IMR-90 (cell line): Measurements from ENCODE around the gene MILR1. TPM values are rescaled to one million over a fixed set of nuclear protein-coding genes. Genes with fewer than 3 reads are reported as not detected.

Experiments used
- ATAC-seq: fragments of 200-7000 bp; cut with Tn5 transposase; 2 replicates; pipeline ENCODE4 v1.9.1; 2020; ENCODE audit warnings: low read depth, mild to moderate bottlenecking, moderate library complexity
- BruUV-seq: library from RNA; stranded (reverse); fragments of 400-500 nt; replicated peaks from 2 replicates; lab custom pipeline; 2021; lab: Mats Ljungman, UMichigan
- CTCF ChIA-PET: fragments of 300-600 bp; formaldehyde crosslinking; extraction: SDS; loops from one replicate; lab custom pipeline; 2021; ENCODE audit warnings: antibody characterized with exemption; lab: Yijun Ruan, JAX
- POLR2A ChIA-PET: fragments of 300-600 bp; sonication (Branson Sonifier 250); formaldehyde crosslinking; loops from one replicate; lab custom pipeline; 2022; ENCODE audit warnings: antibody characterized with exemption; ENCODE audit not compliant: unreplicated experiment; lab: Charles Lee
- DNase-seq: peaks from one replicate; pipeline ENCODE4 v3.0.0; 2013
- H2AFZ ChIP-seq: replicated peaks from 2 replicates; pipeline ENCODE3; 2013; ENCODE audit warnings: low read length, mild to moderate bottlenecking; ENCODE audit not compliant: poor library complexity
- H2AK5ac ChIP-seq: 2 replicates; pipeline ENCODE4 v1.6.1; 2013; ENCODE audit warnings: low read depth, low read length, inconsistent platforms
- H2AK9ac ChIP-seq: replicated peaks from 2 replicates; pipeline ENCODE3; 2013; ENCODE audit warnings: mild to moderate bottlenecking, low read depth, low read length, moderate library complexity; ENCODE audit not compliant: poor library complexity
- H2BK120ac ChIP-seq: 2 replicates; pipeline ENCODE4 v1.6.1; 2013; ENCODE audit warnings: low read depth, low read length, inconsistent platforms
- H2BK15ac ChIP-seq: 3 replicates; pipeline ENCODE4 v1.6.1; 2013; ENCODE audit warnings: low read depth, low read length, inconsistent platforms
- H2BK20ac ChIP-seq: 2 replicates; pipeline ENCODE4 v1.6.1; 2013; ENCODE audit warnings: low read depth, mild to moderate bottlenecking, inconsistent platforms, low read length, moderate library complexity
- H2BK5ac ChIP-seq: 2 replicates; pipeline ENCODE4 v1.6.1; 2013; ENCODE audit warnings: mild to moderate bottlenecking, low read depth, low read length, inconsistent platforms; ENCODE audit not compliant: poor library complexity, severe bottlenecking
- H3K14ac ChIP-seq: replicated peaks from 2 replicates; pipeline ENCODE4 v1.6.1; 2013; ENCODE audit warnings: low read depth, low read length, inconsistent platforms
- H3K18ac ChIP-seq: 2 replicates; pipeline ENCODE4 v1.6.1; 2013; ENCODE audit warnings: low read depth, low read length, control low read depth
- H3K23ac ChIP-seq: 2 replicates; pipeline ENCODE4 v1.6.1; 2013; ENCODE audit warnings: low read depth, low read length, inconsistent platforms
- H3K27ac ChIP-seq: 2 replicates; pipeline ENCODE4 v1.5.1; 2013; ENCODE audit warnings: mild to moderate bottlenecking, control low read depth, low read length; ENCODE audit not compliant: insufficient read depth
- H3K27me3 ChIP-seq: 2 replicates; pipeline ENCODE4 v1.6.1; 2013; ENCODE audit warnings: low read length; ENCODE audit not compliant: control insufficient read depth, insufficient read depth
- H3K36me3 ChIP-seq: 2 replicates; pipeline ENCODE4 v1.6.1; 2013; ENCODE audit warnings: low read length, mixed read lengths; ENCODE audit not compliant: control insufficient read depth, insufficient read depth
- H3K4ac ChIP-seq: 2 replicates; pipeline ENCODE4 v1.6.1; 2013; ENCODE audit warnings: low read depth, low read length, inconsistent platforms
- H3K4me1 ChIP-seq: 2 replicates; pipeline ENCODE4 v1.6.1; 2013; ENCODE audit warnings: low read length, mixed read lengths; ENCODE audit not compliant: control insufficient read depth, insufficient read depth
- H3K4me2 ChIP-seq: 2 replicates; pipeline ENCODE4 v1.6.1; 2013; ENCODE audit warnings: low read depth, mild to moderate bottlenecking, control low read depth, low read length, moderate library complexity
- H3K4me3 ChIP-seq: 2 replicates; pipeline ENCODE4 v1.5.1; 2013; ENCODE audit warnings: low read depth, mild to moderate bottlenecking, control low read depth, low read length, moderate library complexity; ENCODE audit not compliant: insufficient read depth
- H3K56ac ChIP-seq: 2 replicates; pipeline ENCODE4 v1.6.1; 2013; ENCODE audit warnings: low read length, inconsistent platforms; ENCODE audit not compliant: insufficient read depth; ENCODE audit errors: extremely low read depth
- H3K79me1 ChIP-seq, 2 experiments: 2 replicates each; pipeline ENCODE4 v1.6.1; 2013; ENCODE audit warnings: low read length in 2 of 2, inconsistent platforms in 1 of 2, low read depth in 1 of 2
- H3K9ac ChIP-seq: 2 replicates; pipeline ENCODE4 v1.6.1; 2013; ENCODE audit warnings: low read depth, low read length, control low read depth
- H3K9me1 ChIP-seq: 2 replicates; pipeline ENCODE4 v1.6.1; 2013; ENCODE audit warnings: low read length, inconsistent platforms; ENCODE audit not compliant: insufficient read depth
- H3K9me3 ChIP-seq: 2 replicates; pipeline ENCODE4 v1.6.1; 2013; ENCODE audit warnings: low read length; ENCODE audit not compliant: control insufficient read depth, insufficient read depth
- H4K20me1 ChIP-seq: 2 replicates; pipeline ENCODE4 v1.6.1; 2013; ENCODE audit warnings: low read length, inconsistent platforms; ENCODE audit not compliant: insufficient read depth
- H4K5ac ChIP-seq: 2 replicates; pipeline ENCODE4 v1.6.1; 2013; ENCODE audit warnings: mild to moderate bottlenecking, low read depth, low read length, control low read depth
- H4K8ac ChIP-seq, 2 experiments: 2 replicates each; pipeline ENCODE4 v1.6.1; 2013; ENCODE audit warnings: low read depth in 2 of 2, low read length in 2 of 2, control low read depth in 1 of 2, inconsistent platforms in 1 of 2
- H4K91ac ChIP-seq: 2 replicates; pipeline ENCODE4 v1.6.1; 2013; ENCODE audit warnings: low read depth, low read length, inconsistent platforms; ENCODE audit not compliant: insufficient read depth
- BHLHE40 ChIP-seq: fragments of 150-350 bp; IDR thresholded peaks from 2 replicates; pipeline ENCODE4 v1.6.1; 2016; ENCODE audit warnings: mild to moderate bottlenecking, low read depth, low read length
- CEBPB ChIP-seq: IDR thresholded peaks from 2 replicates; pipeline ENCODE4 v1.6.1; 2012; ENCODE audit warnings: low read depth, low read length, improper control_type of control experiment
- CHD1 ChIP-seq: IDR thresholded peaks from 2 replicates; pipeline ENCODE4 v1.6.1; 2012; ENCODE audit warnings: low read depth, low read length, improper control_type of control experiment
- CTCF ChIP-seq: conservative IDR thresholded peaks from 2 replicates; pipeline ENCODE4 v1.5.1; 2012; ENCODE audit warnings: mild to moderate bottlenecking, low read depth, low read length, improper control_type of control experiment
- FOS ChIP-seq: fragments of 150-350 bp; IDR thresholded peaks from 2 replicates; pipeline ENCODE4 v1.6.1; 2016; ENCODE audit warnings: low read depth, low read length
- MAFK ChIP-seq: IDR thresholded peaks from 2 replicates; pipeline ENCODE4 v1.6.1; 2012; ENCODE audit warnings: low read depth, low read length, improper control_type of control experiment
- MAZ ChIP-seq: IDR thresholded peaks from 2 replicates; pipeline ENCODE4 v1.6.1; 2012; ENCODE audit warnings: low read depth, mild to moderate bottlenecking, low read length, improper control_type of control experiment, moderate library complexity, borderline replicate concordance
- MXI1 ChIP-seq: IDR thresholded peaks from 2 replicates; pipeline ENCODE4 v1.6.1; 2012; ENCODE audit warnings: low read depth, mild to moderate bottlenecking, low read length, moderate library complexity, borderline replicate concordance
- NFE2L2 ChIP-seq: fragments of 150-350 bp; IDR thresholded peaks from 2 replicates; pipeline ENCODE4 v1.6.1; 2016; ENCODE audit warnings: low read depth, mild to moderate bottlenecking, low read length
- POLR2A ChIP-seq: IDR thresholded peaks from 2 replicates; pipeline ENCODE4 v1.6.1; 2012; ENCODE audit warnings: mild to moderate bottlenecking, low read depth, low read length
- RAD21 ChIP-seq: IDR thresholded peaks from 2 replicates; pipeline ENCODE4 v1.6.1; 2012; ENCODE audit warnings: low read length, improper control_type of control experiment
- RCOR1 ChIP-seq: IDR thresholded peaks from 2 replicates; pipeline ENCODE4 v1.6.1; 2012; ENCODE audit warnings: mild to moderate bottlenecking, low read length, improper control_type of control experiment; ENCODE audit not compliant: insufficient replicate concordance
- RFX5 ChIP-seq: IDR thresholded peaks from 2 replicates; pipeline ENCODE4 v1.8.0; 2012; ENCODE audit warnings: low read depth, mild to moderate bottlenecking, low read length, moderate library complexity
- SMC3 ChIP-seq: fragments of 150-350 bp; IDR thresholded peaks from 2 replicates; pipeline ENCODE4 v1.6.1; 2016; ENCODE audit warnings: low read depth, mild to moderate bottlenecking, antibody characterized with exemption, low read length, moderate library complexity
- USF2 ChIP-seq: fragments of 150-350 bp; IDR thresholded peaks from 2 replicates; pipeline ENCODE4 v1.6.1; 2017; ENCODE audit warnings: mild to moderate bottlenecking, antibody characterized with exemption, low read length, low read depth
- WGBS, 2 experiments: methylation state at CpG; one replicate each; pipeline versions ENCODE4 v1.1.5 to v1.1.7; 2013; ENCODE audit warnings: missing lambda C conversion rate in 2 of 2; ENCODE audit not compliant: insufficient read length in 1 of 2; ENCODE audit errors: extremely low coverage in 2 of 2; 5-methylcytosine and 5-hydroxymethylcytosine counted together
- dilution Hi-C: fragments of 300-500 bp; cut with HindIII; formaldehyde crosslinking; loops from one replicate; pipeline ENCODE4 v1.14.3; 2018; ENCODE audit warnings: low sequenced_read_pairs; ENCODE audit not compliant: unreplicated experiment
- in situ Hi-C: fragments of 300-500 bp; cut with MboI; formaldehyde crosslinking; loops from 3 replicates; pipeline ENCODE4 v1.14.3; 2019; ENCODE audit warnings: low sequenced_read_pairs, inconsistent platforms, mixed read lengths
- intact Hi-C: fragments of 100-400 bp; cut with micrococcal nuclease; formaldehyde crosslinking; loops from 2 replicates; pipeline ENCODE4 v1.10.0; 2022
- polyA plus RNA-seq, 3 experiments: library from polyadenylated mRNA; depleted of rRNA; stranded (reverse); fragments of >200 nt; gene quantifications; 2 replicates each; pipeline ENCODE4 v1.2.3, GENCODE V29; 2012; ENCODE audit warnings: low replicate concordance in 1 of 3
- total RNA-seq: library from RNA; depleted of rRNA; stranded (reverse); fragments of >200 nt; gene quantifications from 2 replicates; pipeline ENCODE4 v1.2.3, GENCODE V29; 2012
- TF ChIP-seq, protein P1 (sequence below): fragments of 150-350 bp; IDR thresholded peaks from 2 replicates; pipeline ENCODE4 v1.6.1; 2016; ENCODE audit warnings: low read depth, mild to moderate bottlenecking, low read length, moderate library complexity, borderline replicate concordance

The MILR1 gene
- total and polyA plus RNA-seq, 2 of the 4 experiments (the other 2 are of a cell fraction), result 0.36 to 0.44 TPM

- Histone ChIP-seq H4K20me1 (no peaks in the 10 kb centered on the region), H4K5ac (no peak overlapping the region), H3K14ac (no peak overlapping the region), H3K4me2 (no peak overlapping the region), H3K4me1 (peaks cover 3% of the 10 kb centered on the region; the same call in 1 of the 2 replicates), H3K56ac (no peak overlapping the region), H4K91ac (no peak overlapping the region), H3K27ac (no peak overlapping the region), H3K9ac (no peak overlapping the region), H2BK20ac (no peak overlapping the region), H3K9me3 (peaks cover 4% of the 10 kb centered on the region; the same call in 1 of the 2 replicates), H3K27me3 (peaks cover 14% of the 10 kb centered on the region), H2BK5ac (no peak overlapping the region), H2BK15ac (no peak overlapping the region), H3K9me1 (0 out of 2 replicates have a peak, but pooled peaks cover 4% of the 10 kb centered on the region), H3K79me1 (no peaks in the 10 kb centered on the region), H3K23ac (no peak overlapping the region), H3K36me3 (no peaks in the 10 kb centered on the region), H3K4me3 (no peak overlapping the region), H4K8ac (no peak overlapping the region), H2BK120ac (no peak overlapping the region), H3K4ac (no peak overlapping the region), H2AK5ac (no peak overlapping the region), H2AK9ac (no peak overlapping the region), H3K18ac (no peak overlapping the region), H2AFZ (no peak overlapping the region)
- WGBS, 2 experiments, result 100% methylated on average over 1 to 2 of the region's 4 CpGs
- DNase-seq, result no peak
- no peak for ATAC-seq
- BruUV-seq, result no TSS peak
- dilution Hi-C loops (no loop called here), in situ Hi-C loops (no loop called here), intact Hi-C loops (no loop called here)
- POLR2A ChIA-PET, result no interaction called here
- CTCF ChIA-PET, result no interaction called here
- TF ChIP-seq RAD21 (no peak), FOS (no peak), CTCF (no peak), CEBPB (no peak), RFX5 (no peak), USF2 (no peak), NFE2L2 (no peak), POLR2A (no peak), BHLHE40 (no peak), RCOR1 (no peak), MXI1 (no peak), SMC3 (no peak), MAZ (no peak), MAFK (no peak), CHD1 (no peak)
- TF ChIP-seq, protein P1, sequence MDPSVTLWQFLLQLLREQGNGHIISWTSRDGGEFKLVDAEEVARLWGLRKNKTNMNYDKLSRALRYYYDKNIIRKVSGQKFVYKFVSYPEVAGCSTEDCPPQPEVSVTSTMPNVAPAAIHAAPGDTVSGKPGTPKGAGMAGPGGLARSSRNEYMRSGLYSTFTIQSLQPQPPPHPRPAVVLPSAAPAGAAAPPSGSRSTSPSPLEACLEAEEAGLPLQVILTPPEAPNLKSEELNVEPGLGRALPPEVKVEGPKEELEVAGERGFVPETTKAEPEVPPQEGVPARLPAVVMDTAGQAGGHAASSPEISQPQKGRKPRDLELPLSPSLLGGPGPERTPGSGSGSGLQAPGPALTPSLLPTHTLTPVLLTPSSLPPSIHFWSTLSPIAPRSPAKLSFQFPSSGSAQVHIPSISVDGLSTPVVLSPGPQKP, result no peak
Observed at GRCh38 chr17:64410750-64411490, 38.0 kb upstream of the MILR1 start.
